Measurements from ENCODE around the gene COL7A1.
A peak's percentile ranks its signal among the peaks of the same experiment; 100 is the strongest.

The COL7A1 gene

GRCh38 chr3:48599077-48599501 lies 4.0 kb upstream of the COL7A1 start:
- Histone ChIP-seq H3K18ac (ENCODE audit: low read length) (peak overlapping the region; percentile 3), H2BK5ac (ENCODE audit: low read depth, low read length, poor library complexity) (peak overlapping the region; percentile 32), H2BK120ac (ENCODE audit: insufficient read depth, low read length, poor library complexity) (peak overlapping the region; percentile 50), H4K12ac (ENCODE audit: low read depth, low read length) (no peak overlapping the region), H3K23ac (ENCODE audit: low read length) (no peak overlapping the region), H4K8ac (ENCODE audit: low read depth, low read length) (no peak overlapping the region), H3K14ac (ENCODE audit: low read length) (peak overlapping the region; percentile 4), H2BK12ac (ENCODE audit: low read length) (peak overlapping the region; percentile 34), H3K27ac (ENCODE audit: low read depth, low read length) (peak overlapping the region; percentile 91), H3K27me3 (ENCODE audit: insufficient read depth, low read length) (no peaks in the 10 kb centered on the region), H3K4me2 (ENCODE audit: low read length) (no peak overlapping the region), H4K91ac (ENCODE audit: low read depth, low read length) (peak overlapping the region; percentile 78), H3K4ac (ENCODE audit: low read depth, low read length) (no peak overlapping the region), H3K4me3 (ENCODE audit: low read depth, low read length) (no peak overlapping the region), H2AK5ac (ENCODE audit: low read length) (peak overlapping the region; percentile 16), H3K9ac (ENCODE audit: low read length) (no peak overlapping the region), H3K4me1 (ENCODE audit: control insufficient read depth in 1 of 2, insufficient read depth in 2 of 2, low read length in 2 of 2) (peaks cover 52 to 55% of the 10 kb centered on the region in 2 experiments), H2AFZ (ENCODE audit: insufficient read depth, low read length, poor library complexity) (no peak overlapping the region), H3K79me2 (ENCODE audit: control insufficient read depth, insufficient read depth, low read length, poor library complexity) (peaks cover 14% of the 10 kb centered on the region), H3K9me3 (ENCODE audit: insufficient read depth, low read depth, low read length) (no peaks in the 10 kb centered on the region), H3K79me1 (ENCODE audit: low read length) (peaks cover 42% of the 10 kb centered on the region), H3K36me3 (ENCODE audit: control insufficient read depth in 1 of 2, insufficient read depth in 2 of 2, low read length in 2 of 2) (peaks cover 61 to 66% of the 10 kb centered on the region in 2 experiments)
- no CpG with 5 or more reads among the region's 11 CpGs for WGBS (ENCODE audit: extremely low coverage, insufficient coverage, insufficient read length)
- no peak for DNase-seq

GRCh38 chr3:48598323-48599076 lies 3.4 kb upstream of the COL7A1 start:
- peak overlapping the region; percentile 34 for H2BK12ac ChIP-seq (ENCODE audit: low read length)
- peak; percentile 82 to 91 for DNase-seq
- H3K4me3 ChIP-seq (ENCODE audit: low read depth, low read length), result no peak overlapping the region

GRCh38 chr3:48597408-48597800 lies 2.3 kb upstream of the COL7A1 start:
- Histone ChIP-seq H3K4me2 (ENCODE audit: low read length) (no peak overlapping the region), H2BK5ac (ENCODE audit: low read depth, low read length, poor library complexity) (peak overlapping the region; percentile 87), H2AK5ac (ENCODE audit: low read length) (peak overlapping the region; percentile 91), H3K9ac (ENCODE audit: low read length) (no peak overlapping the region), H3K9me3 (ENCODE audit: insufficient read depth, low read depth, low read length) (no peaks in the 10 kb centered on the region), H3K23ac (ENCODE audit: low read length) (no peak overlapping the region), H3K27ac (ENCODE audit: low read depth, low read length) (peak overlapping the region; percentile 93), H3K27me3 (ENCODE audit: insufficient read depth, low read length) (no peaks in the 10 kb centered on the region), H3K4me1 (ENCODE audit: control insufficient read depth in 1 of 2, insufficient read depth in 2 of 2, low read length in 2 of 2) (peaks cover 52 to 55% of the 10 kb centered on the region in 2 experiments), H3K4ac (ENCODE audit: low read depth, low read length) (peak overlapping the region; percentile 46), H4K91ac (ENCODE audit: low read depth, low read length) (peak overlapping the region; percentile 79), H3K79me1 (ENCODE audit: low read length) (peaks cover 42% of the 10 kb centered on the region), H4K8ac (ENCODE audit: low read depth, low read length) (peak overlapping the region; percentile 71), H4K12ac (ENCODE audit: low read depth, low read length) (peak overlapping the region; percentile 45), H2BK120ac (ENCODE audit: insufficient read depth, low read length, poor library complexity) (peak overlapping the region; percentile 88), H3K4me3 (ENCODE audit: low read depth, low read length) (no peak overlapping the region), H2BK12ac (ENCODE audit: low read length) (peak overlapping the region; percentile 84), H3K14ac (ENCODE audit: low read length) (peak overlapping the region; percentile 86), H2AFZ (ENCODE audit: insufficient read depth, low read length, poor library complexity) (peak overlapping the region; percentile 33), H3K18ac (ENCODE audit: low read length) (peak overlapping the region; percentile 83), H3K79me2 (ENCODE audit: control insufficient read depth, insufficient read depth, low read length, poor library complexity) (peaks cover 14% of the 10 kb centered on the region), H3K36me3 (ENCODE audit: control insufficient read depth in 1 of 2, insufficient read depth in 2 of 2, low read length in 2 of 2) (peaks cover 48 to 50% of the 10 kb centered on the region in 2 experiments)
- WGBS (ENCODE audit: extremely low coverage, insufficient coverage, insufficient read length), result no CpG with 5 or more reads among the region's 6 CpGs
- peak in 1 of 2 donors; percentile 32 for DNase-seq

More at GRCh38 chr3:48598323-48599076, 3.4 kb upstream of the COL7A1 start:
- Histone ChIP-seq H4K91ac (ENCODE audit: low read depth, low read length) (peak overlapping the region; percentile 79), H3K4ac (ENCODE audit: low read depth, low read length) (no peak overlapping the region), H3K79me2 (ENCODE audit: control insufficient read depth, insufficient read depth, low read length, poor library complexity) (peaks cover 14% of the 10 kb centered on the region), H3K9ac (ENCODE audit: low read length) (no peak overlapping the region), H2BK5ac (ENCODE audit: low read depth, low read length, poor library complexity) (peak overlapping the region; percentile 87), H3K27ac (ENCODE audit: low read depth, low read length) (peak overlapping the region; percentile 93), H3K79me1 (ENCODE audit: low read length) (peaks cover 42% of the 10 kb centered on the region), H3K18ac (ENCODE audit: low read length) (peak overlapping the region; percentile 83), H4K8ac (ENCODE audit: low read depth, low read length) (peak overlapping the region; percentile 17), H3K14ac (ENCODE audit: low read length) (peak overlapping the region; percentile 86), H2AK5ac (ENCODE audit: low read length) (peak overlapping the region; percentile 16), H2AFZ (ENCODE audit: insufficient read depth, low read length, poor library complexity) (no peak overlapping the region), H3K27me3 (ENCODE audit: insufficient read depth, low read length) (no peaks in the 10 kb centered on the region), H3K9me3 (ENCODE audit: insufficient read depth, low read depth, low read length) (no peaks in the 10 kb centered on the region), H3K4me2 (ENCODE audit: low read length) (peak overlapping the region; percentile 35), H2BK120ac (ENCODE audit: insufficient read depth, low read length, poor library complexity) (peak overlapping the region; percentile 88), H3K23ac (ENCODE audit: low read length) (no peak overlapping the region), H3K36me3 (ENCODE audit: control insufficient read depth in 1 of 2, insufficient read depth in 2 of 2, low read length in 2 of 2) (peaks cover 55 to 61% of the 10 kb centered on the region in 2 experiments), H4K12ac (ENCODE audit: low read depth, low read length) (no peak overlapping the region), H3K4me1 (ENCODE audit: control insufficient read depth in 1 of 2, insufficient read depth in 2 of 2, low read length in 2 of 2) (peaks cover 52 to 55% of the 10 kb centered on the region in 2 experiments)
- no CpG with 5 or more reads among the region's 5 CpGs for WGBS (ENCODE audit: extremely low coverage, insufficient coverage, insufficient read length)

- peak overlapping the region; percentile 87 for H2BK5ac ChIP-seq (ENCODE audit: low read depth, low read length, poor library complexity)
- peak overlapping the region; percentile 41 for H2AFZ ChIP-seq (ENCODE audit: insufficient read depth, low read length, poor library complexity)
- peaks cover 53 to 55% of the 10 kb centered on the region in 2 experiments for H3K4me1 ChIP-seq (ENCODE audit: control insufficient read depth in 1 of 2, insufficient read depth in 2 of 2, low read length in 2 of 2)
- no peak overlapping the region for H3K4me2 ChIP-seq (ENCODE audit: low read length)
- peak overlapping the region; percentile 46 for H3K4ac ChIP-seq (ENCODE audit: low read depth, low read length)
- peak overlapping the region; percentile 79 for H4K91ac ChIP-seq (ENCODE audit: low read depth, low read length)
- no peak overlapping the region for H3K23ac ChIP-seq (ENCODE audit: low read length)
- peak in 1 of 2 donors; percentile 6 for DNase-seq
- peaks cover 49 to 50% of the 10 kb centered on the region in 2 experiments for H3K36me3 ChIP-seq (ENCODE audit: control insufficient read depth in 1 of 2, insufficient read depth in 2 of 2, low read length in 2 of 2)
- H3K4me3 ChIP-seq (ENCODE audit: low read depth, low read length), result no peak overlapping the region
- no peaks in the 10 kb centered on the region for H3K9me3 ChIP-seq (ENCODE audit: insufficient read depth, low read depth, low read length)
- peak overlapping the region; percentile 86 for H3K14ac ChIP-seq (ENCODE audit: low read length)
- peak overlapping the region; percentile 91 for H2AK5ac ChIP-seq (ENCODE audit: low read length)
- H2BK12ac ChIP-seq (ENCODE audit: low read length), result peak overlapping the region; percentile 84
- H4K8ac ChIP-seq (ENCODE audit: low read depth, low read length), result peak overlapping the region; percentile 71
- H3K79me2 ChIP-seq (ENCODE audit: control insufficient read depth, insufficient read depth, low read length, poor library complexity), result peaks cover 14% of the 10 kb centered on the region
- H3K79me1 ChIP-seq (ENCODE audit: low read length), result peaks cover 42% of the 10 kb centered on the region
- peak overlapping the region; percentile 93 for H3K27ac ChIP-seq (ENCODE audit: low read depth, low read length)
- no CpG with 5 or more reads among the region's 8 CpGs for WGBS (ENCODE audit: extremely low coverage, insufficient coverage, insufficient read length)
- peak overlapping the region; percentile 88 for H2BK120ac ChIP-seq (ENCODE audit: insufficient read depth, low read length, poor library complexity)
- no peak overlapping the region for H3K9ac ChIP-seq (ENCODE audit: low read length)
- H3K18ac ChIP-seq (ENCODE audit: low read length), result peak overlapping the region; percentile 83
- no peaks in the 10 kb centered on the region for H3K27me3 ChIP-seq (ENCODE audit: insufficient read depth, low read length)
- H4K12ac ChIP-seq (ENCODE audit: low read depth, low read length), result peak overlapping the region; percentile 45
Measured at GRCh38 chr3:48596676-48597407, 1.7 kb upstream of the COL7A1 start.
